Measurements from ENCODE around the gene C1orf87. TPM values are rescaled to one million over a fixed set of nuclear protein-coding genes. Genes with fewer than 3 reads are reported as not detected.

The C1orf87 gene
- total RNA-seq, 2 experiments from 2014 or later: not detected

GRCh38 chr1:60065199-60065598 lies 8.4 kb downstream of the C1orf87 start:
- intact Hi-C loops (cut with micrococcal nuclease): no loop called here
- H3K4me1 Mint-ChIP-seq (ENCODE audit: low read depth): no peaks in the 10 kb centered on the region
- DNase-seq: no peak

GRCh38 chr1:60063561-60063960 lies 10.0 kb downstream of the C1orf87 start:
- ChIA-PET POLR2A (no interaction called here), CTCF (no interaction called here)
- Mint-ChIP-seq H3K36me3 (ENCODE audit: low read depth) (no peaks in the 10 kb centered on the region), H3K4me1 (ENCODE audit: low read depth) (no peaks in the 10 kb centered on the region), H3K4me3 (no peak overlapping the region), H3K27ac (no peak overlapping the region), H3K9me3 (peaks cover 1% of the 10 kb centered on the region), H3K27me3 (peaks cover 9% of the 10 kb centered on the region)
- no peak for DNase-seq
- ATAC-seq: no peak
- TF ChIP-seq CTCF (IDR thresholded peaks at IDR 0.05): no peak
- intact Hi-C loops (cut with micrococcal nuclease): no loop called here

More at GRCh38 chr1:60065199-60065598, 8.4 kb downstream of the C1orf87 start:
- no peak for ATAC-seq
- no peak for TF ChIP-seq CTCF (IDR thresholded peaks at IDR 0.05)
- ChIA-PET POLR2A (interaction anchor here (0.6 to 0.8 kb wide), 2 partner anchors 34 to 979 kb away, joined by 3 read pairs; no protein-coding TSS in a partner anchor), CTCF (no interaction called here)
- H3K9me3 Mint-ChIP-seq: peaks cover 1% of the 10 kb centered on the region
- H3K27me3 Mint-ChIP-seq: peaks cover 10% of the 10 kb centered on the region
- H3K4me3 Mint-ChIP-seq: no peak overlapping the region
- H3K27ac Mint-ChIP-seq: no peak overlapping the region
- no peaks in the 10 kb centered on the region for H3K36me3 Mint-ChIP-seq (ENCODE audit: low read depth)

GRCh38 chr1:60059468-60059867 lies 14.1 kb downstream of the C1orf87 start:
- Mint-ChIP-seq H3K4me3 (no peak overlapping the region), H3K36me3 (ENCODE audit: low read depth) (no peaks in the 10 kb centered on the region), H3K27me3 (peaks cover 9% of the 10 kb centered on the region), H3K9me3 (no peaks in the 10 kb centered on the region), H3K4me1 (ENCODE audit: low read depth) (no peaks in the 10 kb centered on the region), H3K27ac (no peak overlapping the region)
- POLR2A ChIA-PET: no interaction called here
- CTCF ChIA-PET: no interaction called here
- DNase-seq (no peak), ATAC-seq (no peak)
- TF ChIP-seq CTCF (IDR thresholded peaks at IDR 0.05): no peak
- intact Hi-C loops (cut with micrococcal nuclease): no loop called here

GRCh38 chr1:60055336-60055735 lies 18.2 kb downstream of the C1orf87 start:
- peaks cover 9% of the 10 kb centered on the region for H3K27me3 Mint-ChIP-seq
- H3K36me3 Mint-ChIP-seq (ENCODE audit: low read depth): no peaks in the 10 kb centered on the region
- ChIA-PET CTCF (no interaction called here), POLR2A (no interaction called here)
- H3K27ac Mint-ChIP-seq: no peak overlapping the region
- peaks cover 7% of the 10 kb centered on the region for H3K9me3 Mint-ChIP-seq
- ATAC-seq (no peak), DNase-seq (no peak)
- no peak overlapping the region for H3K4me3 Mint-ChIP-seq
- no peak for TF ChIP-seq CTCF (IDR thresholded peaks at IDR 0.05)
- H3K4me1 Mint-ChIP-seq (ENCODE audit: low read depth): no peaks in the 10 kb centered on the region
- intact Hi-C loops (cut with micrococcal nuclease): no loop called here

- DNase-seq: no peak
- no peak for TF ChIP-seq CTCF (IDR thresholded peaks at IDR 0.05)
- intact Hi-C loops (cut with micrococcal nuclease): no loop called here
- ATAC-seq: no peak
- ChIA-PET POLR2A (no interaction called here), CTCF (no interaction called here)
- peaks cover 9% of the 10 kb centered on the region for H3K27me3 Mint-ChIP-seq
- peaks cover 9% of the 10 kb centered on the region for H3K9me3 Mint-ChIP-seq
- H3K4me3 Mint-ChIP-seq: no peak overlapping the region
- no peak overlapping the region for H3K27ac Mint-ChIP-seq
- no peaks in the 10 kb centered on the region for H3K36me3 Mint-ChIP-seq (ENCODE audit: low read depth)
- no peaks in the 10 kb centered on the region for H3K4me1 Mint-ChIP-seq (ENCODE audit: low read depth)
These were observed 19.2 kb downstream of the C1orf87 start for GRCh38 chr1:60054374-60054773.

All from activated CD8-positive, alpha-beta T cell treated with anti-CD3 and anti-CD28 coated beads for 36 hours (primary cell).